ENCODE measurements around the gene EML6. TPM values are rescaled to one million over a fixed set of nuclear protein-coding genes. Genes with fewer than 3 reads are reported as not detected.
A peak's percentile ranks its signal among the peaks of the same experiment; 100 is the strongest.
"Not testable (repeated sequence)": the region's sequence is repeated elsewhere in the genome, so short reads cannot be mapped to it uniquely, and the experiment has no call there.

Gene EML6
- total and polyA plus RNA-seq, 5 donors = 0.26 to 1.5 (median 0.72) TPM

GRCh38 chr2:54824567-54824966, 101.1 kb downstream of the EML6 start:
- intact Hi-C loops (cut with DNase I) = no loop called here
- WGBS = 73% methylated on average over 4 of the region's 4 CpGs
- H3K9me3 ChIP-seq (ENCODE audit: control insufficient read depth, low read length) = no peaks in the 10 kb centered on the region
- H3K27ac ChIP-seq (ENCODE audit: low read length) = no peak overlapping the region
- H3K4me3 ChIP-seq (ENCODE audit: low read length) = no peak overlapping the region
- H3K4me1 ChIP-seq (ENCODE audit: control insufficient read depth, insufficient read depth, low read length) = no peaks in the 10 kb centered on the region
- H3K27me3 ChIP-seq (ENCODE audit: control insufficient read depth, insufficient read depth) = peaks cover 7% of the 10 kb centered on the region
- ATAC-seq = no peak
- DNase-seq = no peak

GRCh38 chr2:54830546-54830945, 107.1 kb downstream of the EML6 start:
- intact Hi-C loops (cut with DNase I) = loop anchor here in 2 of 4 donors (10.0 kb wide), 1 partner anchor 106 kb away; the partner anchor contains the start of gene EML6 (in 2 of the 2)
- 73% methylated on average over 8 of the region's 8 CpGs for WGBS
- ATAC-seq = no peak
- Histone ChIP-seq H3K4me3 (ENCODE audit: low read length) (no peak overlapping the region), H3K27me3 (ENCODE audit: control insufficient read depth, insufficient read depth) (peaks cover 2% of the 10 kb centered on the region), H3K9me3 (ENCODE audit: control insufficient read depth, low read length) (no peaks in the 10 kb centered on the region), H3K27ac (ENCODE audit: low read length) (no peak overlapping the region), H3K4me1 (ENCODE audit: control insufficient read depth, insufficient read depth, low read length) (no peaks in the 10 kb centered on the region)
- DNase-seq = no peak

GRCh38 chr2:54831480-54831879, 108.0 kb downstream of the EML6 start:
- no peaks in the 10 kb centered on the region for H3K4me1 ChIP-seq (ENCODE audit: control insufficient read depth, insufficient read depth, low read length)
- intact Hi-C loops (cut with DNase I) = loop anchor here in 2 of 4 donors (10.0 kb wide), 1 partner anchor 107 kb away; the partner anchor contains the start of gene EML6 (in 2 of the 2)

GRCh38 chr2:54834721-54835120, 111.3 kb downstream of the EML6 start:
- H3K4me3 ChIP-seq (ENCODE audit: low read length) = no peak overlapping the region
- no peaks in the 10 kb centered on the region for H3K9me3 ChIP-seq (ENCODE audit: control insufficient read depth, low read length)
- no peak overlapping the region for H3K27ac ChIP-seq (ENCODE audit: low read length)
- intact Hi-C loops (cut with DNase I) = loop anchor here in 2 of 4 donors (5.0 to 10.0 kb wide), 2 partner anchors 110 to 727 kb away; partner anchors contain the start of gene EML6 (in 2 of the 2)
- DNase-seq = no peak
- H3K27me3 ChIP-seq (ENCODE audit: control insufficient read depth, insufficient read depth) = no peaks in the 10 kb centered on the region
- WGBS = 95% methylated on average over 5 of the region's 5 CpGs
- no peaks in the 10 kb centered on the region for H3K4me1 ChIP-seq (ENCODE audit: control insufficient read depth, insufficient read depth, low read length)
- ATAC-seq = no peak

More at GRCh38 chr2:54831480-54831879, 108.0 kb downstream of the EML6 start:
- Histone ChIP-seq H3K9me3 (ENCODE audit: control insufficient read depth, low read length) (no peaks in the 10 kb centered on the region), H3K27me3 (ENCODE audit: control insufficient read depth, insufficient read depth) (peaks cover 2% of the 10 kb centered on the region), H3K27ac (ENCODE audit: low read length) (no peak overlapping the region), H3K4me3 (ENCODE audit: low read length) (no peak overlapping the region)
- no peak for ATAC-seq
- DNase-seq = no peak
- 94% methylated on average over 9 of the region's 9 CpGs for WGBS

- WGBS = 71% methylated on average over 4 of the region's 4 CpGs
These were observed 113.0 kb downstream of the EML6 start for GRCh38 chr2:54836477-54836876.

GRCh38 chr2:54838585-54839035, 115.1 kb downstream of the EML6 start:
- DNase-seq = peak; percentile 63 to 71 (median 68)
- Histone ChIP-seq H3K9me3 (ENCODE audit: control insufficient read depth, low read length) (no peaks in the 10 kb centered on the region), H3K27me3 (ENCODE audit: control insufficient read depth, insufficient read depth) (no peaks in the 10 kb centered on the region), H3K27ac (ENCODE audit: low read length) (no peak overlapping the region), H3K4me3 (ENCODE audit: low read length) (no peak overlapping the region), H3K4me1 (ENCODE audit: control insufficient read depth, insufficient read depth, low read length) (no peaks in the 10 kb centered on the region)
- ATAC-seq = peak; percentile 83 to 86
- 6% methylated on average over 4 of the region's 4 CpGs for WGBS
- intact Hi-C loops (cut with DNase I) = loop anchor here in 2 of 4 donors (5.0 to 10.0 kb wide), 2 partner anchors 114 to 731 kb away; partner anchors contain the start of gene EML6 (in 2 of the 2)

More at GRCh38 chr2:54836477-54836876, 113.0 kb downstream of the EML6 start:
- Histone ChIP-seq H3K9me3 (ENCODE audit: control insufficient read depth, low read length) (no peaks in the 10 kb centered on the region), H3K4me3 (ENCODE audit: low read length) (no peak overlapping the region), H3K27ac (ENCODE audit: low read length) (no peak overlapping the region), H3K27me3 (ENCODE audit: control insufficient read depth, insufficient read depth) (no peaks in the 10 kb centered on the region), H3K4me1 (ENCODE audit: control insufficient read depth, insufficient read depth, low read length) (no peaks in the 10 kb centered on the region)
- ATAC-seq (no peak), DNase-seq (no peak)
- intact Hi-C loops (cut with DNase I) = loop anchor here in 2 of 4 donors (5.0 to 10.0 kb wide), 2 partner anchors 112 to 729 kb away; partner anchors contain the start of gene EML6 (in 2 of the 2)

- 72% methylated on average over 6 of the region's 6 CpGs for WGBS
- no peak for ATAC-seq
- intact Hi-C loops (cut with DNase I) = loop anchor here in 2 of 4 donors (5.0 to 10.0 kb wide), 2 partner anchors 115 to 732 kb away; partner anchors contain the start of gene EML6 (in 2 of the 2)
- H3K27ac ChIP-seq (ENCODE audit: low read length) = no peak overlapping the region
- no peaks in the 10 kb centered on the region for H3K9me3 ChIP-seq (ENCODE audit: control insufficient read depth, low read length)
- no peak for DNase-seq
- no peaks in the 10 kb centered on the region for H3K27me3 ChIP-seq (ENCODE audit: control insufficient read depth, insufficient read depth)
- H3K4me1 ChIP-seq (ENCODE audit: control insufficient read depth, insufficient read depth, low read length) = no peaks in the 10 kb centered on the region
- H3K4me3 ChIP-seq (ENCODE audit: low read length) = no peak overlapping the region
These were observed 116.2 kb downstream of the EML6 start for GRCh38 chr2:54839461-54840255.

GRCh38 chr2:54840559-54841468, 117.4 kb downstream of the EML6 start:
- H3K4me1 ChIP-seq (ENCODE audit: control insufficient read depth, insufficient read depth, low read length) = no peaks in the 10 kb centered on the region
- intact Hi-C loops (cut with DNase I) = no loop called here
- no peaks in the 10 kb centered on the region for H3K27me3 ChIP-seq (ENCODE audit: control insufficient read depth, insufficient read depth)
- no peak for DNase-seq
- H3K9me3 ChIP-seq (ENCODE audit: control insufficient read depth, low read length) = no peaks in the 10 kb centered on the region
- 78% methylated on average over 7 of the region's 7 CpGs for WGBS
- ATAC-seq = no peak
- no peak overlapping the region for H3K4me3 ChIP-seq (ENCODE audit: low read length)
- H3K27ac ChIP-seq (ENCODE audit: low read length) = no peak overlapping the region

GRCh38 chr2:54841500-54841899, 118.0 kb downstream of the EML6 start:
- H3K4me1 ChIP-seq (ENCODE audit: control insufficient read depth, insufficient read depth, low read length); H3K4me3 ChIP-seq (ENCODE audit: low read length); DNase-seq; H3K9me3 ChIP-seq (ENCODE audit: control insufficient read depth, low read length); ATAC-seq; intact Hi-C loops (cut with DNase I); H3K27ac ChIP-seq (ENCODE audit: low read length); H3K27me3 ChIP-seq (ENCODE audit: control insufficient read depth, insufficient read depth): not testable (repeated sequence)
- 89% methylated on average over 10 of the region's 10 CpGs for WGBS

- Histone ChIP-seq H3K4me3 (ENCODE audit: low read length) (no peak overlapping the region), H3K4me1 (ENCODE audit: control insufficient read depth, insufficient read depth, low read length) (no peaks in the 10 kb centered on the region), H3K27me3 (ENCODE audit: control insufficient read depth, insufficient read depth) (no peaks in the 10 kb centered on the region), H3K9me3 (ENCODE audit: control insufficient read depth, low read length) (no peaks in the 10 kb centered on the region), H3K27ac (ENCODE audit: low read length) (no peak overlapping the region)
- WGBS = 86% methylated on average over 5 of the region's 5 CpGs
- ATAC-seq (no peak), DNase-seq (no peak)
- intact Hi-C loops (cut with DNase I) = no loop called here
These were observed 121.6 kb downstream of the EML6 start for GRCh38 chr2:54845094-54845493.

Measured in right cardiac atrium (tissue), 5 donors.